ENCODE measurements around the gene LMNB1.
"Not testable (repeated sequence)": the region's sequence is repeated elsewhere in the genome, so short reads cannot be mapped to it uniquely, and the experiment has no call there.

LMNB1 gene

DNA sequence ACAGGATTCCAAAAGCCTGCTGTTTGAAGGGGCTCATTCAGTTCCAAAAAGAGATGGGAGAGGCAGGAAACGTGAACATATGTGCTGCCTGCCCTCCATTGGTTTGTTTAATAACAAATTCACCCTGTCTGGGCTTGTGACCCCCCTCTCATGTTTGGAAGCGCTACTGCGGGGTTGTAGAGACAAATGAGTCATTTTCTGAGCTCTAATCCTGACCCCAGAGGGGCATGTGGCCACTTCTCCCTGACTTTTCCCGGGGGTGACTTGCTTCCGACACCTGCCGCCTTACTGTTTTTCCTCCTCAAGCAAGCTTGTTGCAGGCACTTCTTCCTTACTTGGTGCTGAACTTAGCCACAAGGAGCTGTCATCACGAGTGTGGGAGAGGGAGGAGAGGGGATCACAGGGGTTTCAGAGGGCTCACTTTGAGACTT lies 75.9 kb downstream of the LMNB1 start:
- ChIA-PET CTCF (no interaction called here), POLR2A (interaction anchor here (0.7 kb wide), 1 partner anchor 75 kb away, joined by 3 read pairs; no protein-coding TSS in a partner anchor)
- Histone ChIP-seq H3K9me3 (ENCODE audit: control extremely low read depth in 1 of 5, control insufficient read depth in 4 of 5, insufficient read depth in 2 of 5, low read depth in 1 of 5, low read length in 4 of 5) (no peaks in the 10 kb centered on the region), H3K4me1 (ENCODE audit: control extremely low read depth in 1 of 4, control insufficient read depth in 4 of 4, insufficient read depth in 4 of 4, low read length in 3 of 4) (peaks cover 0 to 5% (median 2%) of the 10 kb centered on the region in 4 experiments), H3K4me3 (ENCODE audit: control insufficient read depth in 1 of 7, extremely low read depth in 1 of 7, insufficient read depth in 4 of 7, low read depth in 2 of 7, low read length in 6 of 7) (no peak overlapping the region), H3K27me3 (replicated peaks in 2 of 5; ENCODE audit: control insufficient read depth in 4 of 5, insufficient read depth in 5 of 5, low read length in 4 of 5) (no peaks in the 10 kb centered on the region), H3K36me3 (ENCODE audit: control insufficient read depth in 4 of 4, insufficient read depth in 4 of 4, low read length in 3 of 4) (no peaks in the 10 kb centered on the region), H3K27ac (ENCODE audit: insufficient read depth in 1 of 2, low read depth in 1 of 2, low read length in 2 of 2, poor library complexity in 1 of 2, severe bottlenecking in 2 of 2) (no peak overlapping the region)
- 91% methylated on average over 6 of the region's 7 CpGs for WGBS (ENCODE audit: insufficient coverage)
- DNase-seq: no peak

- H3K4me3 ChIP-seq (ENCODE audit: control insufficient read depth in 1 of 7, extremely low read depth in 1 of 7, insufficient read depth in 4 of 7, low read depth in 2 of 7, low read length in 6 of 7): peak overlapping the region in 1 of 7 experiments; percentile 16
- CTCF ChIA-PET; H3K36me3 ChIP-seq (ENCODE audit: control insufficient read depth in 4 of 4, insufficient read depth in 4 of 4, low read length in 3 of 4); H3K4me1 ChIP-seq (ENCODE audit: control extremely low read depth in 1 of 4, control insufficient read depth in 4 of 4, insufficient read depth in 4 of 4, low read length in 3 of 4); H3K9me3 ChIP-seq (ENCODE audit: control extremely low read depth in 1 of 5, control insufficient read depth in 4 of 5, insufficient read depth in 2 of 5, low read depth in 1 of 5, low read length in 4 of 5); POLR2A ChIA-PET; H3K27ac ChIP-seq (ENCODE audit: insufficient read depth in 1 of 2, low read depth in 1 of 2, low read length in 2 of 2, poor library complexity in 1 of 2, severe bottlenecking in 2 of 2); H3K27me3 ChIP-seq (replicated peaks in 2 of 5; ENCODE audit: control insufficient read depth in 4 of 5, insufficient read depth in 5 of 5, low read length in 4 of 5): not testable (repeated sequence)
- DNase-seq: peak in 2 of 3 donors; percentile 25 to 56
- WGBS (ENCODE audit: insufficient coverage): 83% methylated on average over 22 of the region's 27 CpGs
Measured at GRCh38 chr5:126853541-126854307, 76.8 kb downstream of the LMNB1 start.

GRCh38 chr5:126854526-126855110 lies 77.7 kb downstream of the LMNB1 start:
- 99% methylated on average over 20 of the region's 35 CpGs for WGBS (ENCODE audit: insufficient coverage)
- H3K27ac ChIP-seq (ENCODE audit: insufficient read depth in 1 of 2, low read depth in 1 of 2, low read length in 2 of 2, poor library complexity in 1 of 2, severe bottlenecking in 2 of 2): no peak overlapping the region
- ChIA-PET POLR2A (no interaction called here), CTCF (interaction anchor here (1.2 kb wide), 1 partner anchor 17 kb away, joined by 3 read pairs; no protein-coding TSS in a partner anchor)
- DNase-seq: no peak
- H3K36me3 ChIP-seq (ENCODE audit: control insufficient read depth in 4 of 4, insufficient read depth in 4 of 4, low read length in 3 of 4): no peaks in the 10 kb centered on the region
- no peaks in the 10 kb centered on the region for H3K27me3 ChIP-seq (replicated peaks in 2 of 5; ENCODE audit: control insufficient read depth in 4 of 5, insufficient read depth in 5 of 5, low read length in 4 of 5)
- H3K9me3 ChIP-seq (ENCODE audit: control extremely low read depth in 1 of 5, control insufficient read depth in 4 of 5, insufficient read depth in 2 of 5, low read depth in 1 of 5, low read length in 4 of 5): no peaks in the 10 kb centered on the region
- no peak overlapping the region for H3K4me3 ChIP-seq (ENCODE audit: control insufficient read depth in 1 of 7, extremely low read depth in 1 of 7, insufficient read depth in 4 of 7, low read depth in 2 of 7, low read length in 6 of 7)
- peaks cover 0 to 5% (median 2%) of the 10 kb centered on the region in 4 experiments for H3K4me1 ChIP-seq (ENCODE audit: control extremely low read depth in 1 of 4, control insufficient read depth in 4 of 4, insufficient read depth in 4 of 4, low read length in 3 of 4)

DNA sequence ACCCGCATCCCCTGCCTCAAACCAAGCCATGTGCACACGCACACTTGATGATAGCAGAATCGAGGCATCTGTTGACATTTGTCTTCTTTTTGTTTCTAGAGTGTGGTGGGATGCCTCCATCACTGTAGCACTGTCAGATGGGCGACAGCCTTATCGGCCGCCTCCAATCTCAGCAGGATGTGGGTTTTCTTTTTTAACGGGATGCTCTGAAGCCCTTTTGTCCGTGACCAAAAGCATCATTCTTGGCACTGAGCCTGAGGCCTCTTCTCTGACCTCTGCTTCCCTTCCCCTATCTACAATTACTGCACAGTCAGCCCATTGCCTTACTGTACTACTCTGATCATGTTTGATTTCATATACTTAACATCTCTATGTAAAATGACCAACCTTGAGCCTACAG lies 78.3 kb downstream of the LMNB1 start:
- no peak overlapping the region for H3K4me3 ChIP-seq (ENCODE audit: control insufficient read depth in 1 of 7, extremely low read depth in 1 of 7, insufficient read depth in 4 of 7, low read depth in 2 of 7, low read length in 6 of 7)
- H3K27ac ChIP-seq (ENCODE audit: insufficient read depth in 1 of 2, low read depth in 1 of 2, low read length in 2 of 2, poor library complexity in 1 of 2, severe bottlenecking in 2 of 2): no peak overlapping the region
- H3K36me3 ChIP-seq (ENCODE audit: control insufficient read depth in 4 of 4, insufficient read depth in 4 of 4, low read length in 3 of 4): no peaks in the 10 kb centered on the region
- peak in 1 of 3 donors; percentile 15 for DNase-seq
- ChIA-PET CTCF (interaction anchor here (1.2 kb wide), 1 partner anchor 18 kb away, joined by 3 read pairs; no protein-coding TSS in a partner anchor), POLR2A (no interaction called here)
- peaks cover 0 to 5% (median 2%) of the 10 kb centered on the region in 4 experiments for H3K4me1 ChIP-seq (ENCODE audit: control extremely low read depth in 1 of 4, control insufficient read depth in 4 of 4, insufficient read depth in 4 of 4, low read length in 3 of 4)
- H3K27me3 ChIP-seq (replicated peaks in 2 of 5; ENCODE audit: control insufficient read depth in 4 of 5, insufficient read depth in 5 of 5, low read length in 4 of 5): no peaks in the 10 kb centered on the region
- 74% methylated on average over 6 of the region's 8 CpGs for WGBS (ENCODE audit: insufficient coverage)
- H3K9me3 ChIP-seq (ENCODE audit: control extremely low read depth in 1 of 5, control insufficient read depth in 4 of 5, insufficient read depth in 2 of 5, low read depth in 1 of 5, low read length in 4 of 5): no peaks in the 10 kb centered on the region

GRCh38 chr5:126857472-126858410 lies 80.8 kb downstream of the LMNB1 start:
- Histone ChIP-seq H3K27ac (ENCODE audit: insufficient read depth in 1 of 2, low read depth in 1 of 2, low read length in 2 of 2, poor library complexity in 1 of 2, severe bottlenecking in 2 of 2) (no peak overlapping the region), H3K4me3 (ENCODE audit: control insufficient read depth in 1 of 7, extremely low read depth in 1 of 7, insufficient read depth in 4 of 7, low read depth in 2 of 7, low read length in 6 of 7) (no peak overlapping the region), H3K4me1 (ENCODE audit: control extremely low read depth in 1 of 4, control insufficient read depth in 4 of 4, insufficient read depth in 4 of 4, low read length in 3 of 4) (no peaks in the 10 kb centered on the region), H3K9me3 (ENCODE audit: control extremely low read depth in 1 of 5, control insufficient read depth in 4 of 5, insufficient read depth in 2 of 5, low read depth in 1 of 5, low read length in 4 of 5) (no peaks in the 10 kb centered on the region), H3K36me3 (ENCODE audit: control insufficient read depth in 4 of 4, insufficient read depth in 4 of 4, low read length in 3 of 4) (no peaks in the 10 kb centered on the region), H3K27me3 (replicated peaks in 2 of 5; ENCODE audit: control insufficient read depth in 4 of 5, insufficient read depth in 5 of 5, low read length in 4 of 5) (no peaks in the 10 kb centered on the region)
- ChIA-PET POLR2A (no interaction called here), CTCF (no interaction called here)
- 96% methylated on average over 10 of the region's 13 CpGs for WGBS (ENCODE audit: insufficient coverage)
- DNase-seq: no peak

GRCh38 chr5:126858441-126858840 lies 81.5 kb downstream of the LMNB1 start:
- H3K27ac ChIP-seq (ENCODE audit: insufficient read depth in 1 of 2, low read depth in 1 of 2, low read length in 2 of 2, poor library complexity in 1 of 2, severe bottlenecking in 2 of 2): no peak overlapping the region
- H3K4me3 ChIP-seq (ENCODE audit: control insufficient read depth in 1 of 7, extremely low read depth in 1 of 7, insufficient read depth in 4 of 7, low read depth in 2 of 7, low read length in 6 of 7): no peak overlapping the region
- no peaks in the 10 kb centered on the region for H3K36me3 ChIP-seq (ENCODE audit: control insufficient read depth in 4 of 4, insufficient read depth in 4 of 4, low read length in 3 of 4)
- WGBS (ENCODE audit: insufficient coverage): 98% methylated on average over 7 of the region's 11 CpGs
- no peaks in the 10 kb centered on the region for H3K9me3 ChIP-seq (ENCODE audit: control extremely low read depth in 1 of 5, control insufficient read depth in 4 of 5, insufficient read depth in 2 of 5, low read depth in 1 of 5, low read length in 4 of 5)
- ChIA-PET CTCF (no interaction called here), POLR2A (no interaction called here)
- DNase-seq: no peak
- H3K4me1 ChIP-seq (ENCODE audit: control extremely low read depth in 1 of 4, control insufficient read depth in 4 of 4, insufficient read depth in 4 of 4, low read length in 3 of 4): no peaks in the 10 kb centered on the region
- H3K27me3 ChIP-seq (replicated peaks in 2 of 5; ENCODE audit: control insufficient read depth in 4 of 5, insufficient read depth in 5 of 5, low read length in 4 of 5): no peaks in the 10 kb centered on the region

All from common myeloid progenitor, CD34-positive (primary cell).